NCI-H524 (cell line): ENCODE measurements around the gene COL11A2.
A peak's percentile ranks its signal among the peaks of the same experiment; 100 is the strongest.

Experiments
- DNase-seq, 2 experiments: peaks; one replicate each; lab custom pipeline; 2025; lab: John Stamatoyannopoulos, UW

COL11A2 gene

DNA sequence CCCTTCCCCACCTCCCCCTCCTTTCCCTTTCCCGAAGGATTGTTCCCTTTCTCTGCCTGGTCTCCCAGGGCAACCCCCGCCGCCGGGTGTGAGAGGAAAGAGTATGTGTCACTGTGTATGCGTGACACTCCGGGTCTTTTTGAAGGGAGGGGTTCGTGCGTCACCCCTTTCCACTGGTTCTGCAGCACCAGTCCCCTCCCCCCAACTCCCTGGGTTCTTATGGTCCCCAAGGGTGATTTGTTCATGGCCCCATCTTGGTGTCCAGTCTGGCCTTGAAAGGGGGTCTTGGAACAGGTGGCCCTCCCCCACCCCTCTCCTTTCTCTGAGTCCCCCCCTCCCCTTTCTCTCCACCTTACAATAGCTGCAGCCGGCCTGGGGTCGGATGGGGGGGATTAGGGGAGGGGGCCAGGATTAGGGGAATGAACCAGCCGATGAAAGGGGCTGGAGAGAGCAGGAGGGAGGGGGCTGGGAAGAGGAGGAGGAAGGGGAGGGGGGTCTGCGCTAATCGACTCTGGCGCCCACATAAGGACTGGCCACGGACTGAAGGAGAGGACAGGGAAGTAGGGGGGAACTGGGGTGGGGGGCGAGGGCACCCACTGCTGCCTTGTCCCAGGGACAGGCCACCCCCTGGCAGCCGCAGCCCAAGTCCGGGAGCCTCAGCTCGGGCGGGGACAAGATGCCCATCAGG, 14.7 kb upstream of the COL11A2 start:
- no peak for DNase-seq

DNA sequence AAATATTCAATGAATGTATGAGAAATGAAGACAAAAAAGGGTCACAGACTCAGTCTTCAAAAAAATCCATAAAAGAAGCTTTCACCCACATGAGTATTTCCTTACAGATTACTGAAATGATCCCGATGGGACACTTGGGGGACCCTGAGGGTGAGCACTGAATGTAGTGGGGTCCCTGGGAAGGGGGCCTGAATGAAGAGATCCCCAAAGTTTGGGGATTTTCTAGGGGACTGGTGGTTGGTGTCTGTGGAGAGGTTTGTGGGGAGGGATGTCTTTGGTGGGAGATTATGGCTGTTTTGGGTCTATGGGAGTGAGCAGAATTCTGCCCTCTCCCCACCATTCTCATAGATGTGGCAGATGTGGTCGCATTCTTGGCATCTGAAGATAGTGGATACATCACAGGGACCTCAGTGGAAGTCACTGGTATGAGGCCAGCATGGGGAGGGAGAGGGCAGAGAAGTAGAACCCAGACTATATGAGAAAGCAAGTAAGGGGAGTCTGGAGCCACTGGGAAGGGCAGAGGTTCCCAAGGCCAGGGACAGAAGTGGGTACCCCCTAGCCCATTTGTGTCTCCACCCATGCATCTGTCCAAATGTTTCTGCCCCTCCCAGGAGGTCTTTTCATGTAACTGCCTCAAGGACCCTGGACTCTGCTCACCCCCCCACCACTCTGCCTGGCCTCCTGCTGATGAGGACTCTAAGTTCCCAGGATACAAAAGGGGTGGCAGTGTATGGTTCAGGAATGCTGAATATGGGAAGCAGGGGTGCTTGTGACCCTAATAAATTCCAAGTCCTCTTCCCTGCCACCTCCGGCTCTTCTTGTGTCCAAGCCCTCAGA, 14.0 kb upstream of the COL11A2 start:
- no peak for DNase-seq

- peak; percentile 33 to 64 for DNase-seq
Observed at GRCh38 chr6:33205191-33206026, 13.1 kb upstream of the COL11A2 start.

DNA sequence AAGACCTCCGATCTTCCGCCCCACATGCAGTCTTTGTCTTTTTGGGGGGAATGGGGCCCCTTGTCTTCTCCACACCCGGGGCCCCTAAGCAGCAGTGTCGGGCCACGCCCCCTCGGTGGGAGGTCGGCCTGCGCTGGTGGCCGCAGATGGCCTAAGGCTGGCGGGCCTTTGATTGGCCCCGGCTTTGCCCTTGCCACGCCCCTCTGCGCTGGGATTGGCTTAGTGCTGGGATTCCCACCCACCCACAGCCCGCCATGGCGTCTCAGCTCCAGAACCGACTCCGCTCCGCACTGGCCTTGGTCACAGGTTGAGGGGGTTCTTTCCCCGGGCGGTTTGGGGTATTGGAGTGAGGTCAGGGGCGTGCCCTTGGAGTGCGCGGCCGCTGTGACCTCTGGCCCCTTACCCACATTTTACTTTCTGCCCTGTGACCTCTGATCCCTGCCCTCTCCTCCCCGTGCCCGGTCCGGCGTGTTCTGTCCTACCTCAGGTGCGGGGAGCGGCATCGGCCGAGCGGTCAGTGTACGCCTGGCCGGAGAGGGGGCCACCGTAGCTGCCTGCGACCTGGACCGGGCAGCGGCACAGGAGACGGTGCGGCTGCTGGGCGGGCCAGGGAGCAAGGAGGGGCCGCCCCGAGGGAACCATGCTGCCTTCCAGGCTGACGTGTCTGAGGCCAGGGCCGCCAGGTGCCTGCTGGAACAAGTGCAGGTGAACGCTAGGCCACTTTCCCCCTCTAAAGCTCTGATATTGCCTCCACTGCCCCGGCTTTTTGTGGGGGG, 12.3 kb upstream of the COL11A2 start, which contains the start of gene HSD17B8:
Gene HSD17B8, plus strand, starts transcription at position 241 of the 776 bp plus-strand sequence. Its CDS starts 14 bp downstream, at position 255.
- peak; percentile 79 to 92 for DNase-seq

DNA sequence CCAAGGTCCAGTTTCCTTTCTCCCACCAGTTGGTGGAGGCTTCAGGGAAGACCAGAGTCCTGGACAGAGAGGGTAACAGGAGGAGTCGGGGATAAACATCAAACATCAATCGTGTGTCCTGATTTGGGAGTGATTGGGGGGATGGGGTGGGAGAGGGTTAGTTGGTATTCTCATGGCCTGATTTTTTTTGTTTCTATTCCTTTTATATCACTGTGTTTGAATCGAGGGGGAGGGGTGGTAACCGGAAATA, 11.8 kb upstream of the COL11A2 start:
- no peak for DNase-seq

- no peak for DNase-seq
Observed at GRCh38 chr6:33203443-33204164, 11.3 kb upstream of the COL11A2 start.

- no peak for DNase-seq
Observed at GRCh38 chr6:33202799-33203198, 10.5 kb upstream of the COL11A2 start.

DNA sequence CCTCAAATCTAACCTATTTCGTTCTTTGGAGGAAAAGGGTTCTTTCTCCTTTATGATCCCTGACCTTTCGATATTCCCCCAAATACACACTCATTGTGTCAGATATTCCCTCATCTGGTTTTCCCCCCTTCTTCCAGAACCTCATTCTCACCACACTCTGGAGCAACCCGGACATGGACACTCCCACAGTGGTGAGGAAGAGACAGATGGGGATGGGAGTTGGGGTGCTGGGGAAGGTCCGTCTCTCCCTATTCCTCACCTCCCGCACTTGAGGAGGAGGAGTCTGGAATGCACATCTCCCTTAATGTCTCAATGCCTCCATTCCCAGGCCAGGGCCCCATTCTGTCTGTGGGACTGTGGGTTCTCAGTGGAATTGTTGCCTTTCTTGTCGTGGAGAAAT, 9.7 kb upstream of the COL11A2 start:
- DNase-seq = no peak

GRCh38 chr6:33201147-33201545, 8.9 kb upstream of the COL11A2 start:
- no peak for DNase-seq

- peak; percentile 99 for DNase-seq
Observed at GRCh38 chr6:33200219-33201146, 8.2 kb upstream of the COL11A2 start, which contains the start of the genes RXRB and SLC39A7. TSS of gene RXRB (minus strand) at chr6:33200665. CDS start at chr6:33200476, 189 bp downstream. TSS of gene SLC39A7 (plus strand) at chr6:33200867. CDS start at chr6:33201246, 379 bp downstream.

DNA sequence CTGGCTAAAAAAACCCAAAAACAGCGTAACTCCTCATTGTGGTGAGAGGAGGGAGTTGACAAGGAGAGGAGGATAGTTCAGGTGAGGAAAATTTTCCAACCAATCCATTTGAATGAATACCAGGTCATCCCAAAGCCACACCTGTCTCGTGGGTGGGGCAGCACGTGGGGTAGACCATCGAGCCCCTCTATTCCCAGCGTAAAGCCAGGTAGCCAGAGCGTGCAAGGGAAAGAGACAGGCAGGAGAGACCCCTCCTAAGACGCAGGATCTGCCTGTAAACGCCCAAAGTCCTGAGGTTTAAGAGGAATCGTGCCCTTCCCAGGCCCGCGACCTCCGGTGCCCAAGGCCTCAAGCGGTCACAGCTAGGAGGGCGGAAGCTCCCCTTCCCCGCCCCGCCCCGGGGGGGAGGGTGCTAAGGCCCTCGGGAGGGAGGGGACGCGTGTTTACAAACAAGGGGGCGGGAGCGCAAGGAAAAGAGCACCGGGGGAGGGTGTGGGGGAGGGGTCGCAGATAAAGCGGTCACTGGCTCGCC, 7.5 kb upstream of the COL11A2 start:
- peak; percentile 33 to 63 for DNase-seq

DNA sequence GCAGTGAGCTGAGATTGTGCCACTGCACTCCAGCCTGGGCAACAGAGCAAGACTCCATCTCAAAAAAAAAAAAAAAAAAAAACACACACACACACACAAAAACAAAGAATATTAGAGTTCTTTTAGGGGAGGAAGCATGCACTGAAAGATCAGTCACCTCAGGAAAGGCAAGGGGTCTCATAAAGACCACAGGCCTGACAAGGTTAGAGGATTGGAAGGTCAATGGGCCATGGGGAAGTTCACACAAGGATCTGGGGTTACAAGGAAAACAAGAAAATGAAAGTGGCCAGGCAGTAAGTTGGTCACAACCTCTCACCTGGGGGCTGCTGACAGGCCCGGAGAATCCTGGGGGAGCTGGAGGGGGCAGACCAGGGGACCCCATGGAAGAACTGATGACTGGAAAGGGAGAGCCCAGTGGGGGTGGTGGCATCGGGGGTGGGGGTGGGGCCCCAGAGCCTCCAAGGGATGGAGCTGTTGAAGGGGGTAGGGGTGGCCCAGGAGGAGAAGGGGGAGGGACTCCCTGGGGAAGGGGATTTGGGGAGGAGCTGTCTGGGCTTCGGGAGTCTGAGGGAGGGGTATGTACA, 6.7 kb upstream of the COL11A2 start:
- no peak for DNase-seq

DNA sequence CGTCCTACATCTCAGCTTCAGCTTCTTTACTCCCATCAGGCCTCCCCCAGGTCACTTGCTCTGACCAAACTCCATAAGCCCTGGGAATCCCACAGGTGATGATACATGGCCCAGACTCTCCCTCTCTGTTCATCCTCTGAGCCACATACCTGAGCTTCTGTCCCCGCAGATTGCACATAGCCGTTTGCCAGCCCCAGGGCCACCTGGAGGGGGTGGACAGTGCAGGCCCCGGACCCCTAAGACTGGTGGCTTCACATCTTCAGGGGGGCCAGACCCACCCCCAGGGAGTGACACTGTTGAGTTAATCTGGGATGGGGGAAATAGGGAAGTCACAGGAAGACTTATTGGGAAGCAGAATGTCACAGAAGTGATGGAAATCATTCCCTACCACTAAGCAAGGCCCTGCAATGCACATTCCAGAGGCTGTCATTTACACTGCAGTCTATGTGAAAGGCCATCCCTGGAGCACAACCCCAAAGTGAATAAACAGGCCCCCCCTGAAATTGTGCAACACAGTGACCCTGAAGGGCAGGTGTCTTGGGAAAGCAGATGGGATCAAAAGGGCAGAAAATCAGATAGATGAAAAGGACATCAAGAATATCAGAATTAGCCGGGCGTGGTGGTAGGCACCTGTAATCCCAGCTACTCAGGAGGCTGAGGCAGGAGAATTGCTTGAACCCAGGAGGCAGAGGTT, 6.0 kb upstream of the COL11A2 start:
- DNase-seq = no peak

DNA sequence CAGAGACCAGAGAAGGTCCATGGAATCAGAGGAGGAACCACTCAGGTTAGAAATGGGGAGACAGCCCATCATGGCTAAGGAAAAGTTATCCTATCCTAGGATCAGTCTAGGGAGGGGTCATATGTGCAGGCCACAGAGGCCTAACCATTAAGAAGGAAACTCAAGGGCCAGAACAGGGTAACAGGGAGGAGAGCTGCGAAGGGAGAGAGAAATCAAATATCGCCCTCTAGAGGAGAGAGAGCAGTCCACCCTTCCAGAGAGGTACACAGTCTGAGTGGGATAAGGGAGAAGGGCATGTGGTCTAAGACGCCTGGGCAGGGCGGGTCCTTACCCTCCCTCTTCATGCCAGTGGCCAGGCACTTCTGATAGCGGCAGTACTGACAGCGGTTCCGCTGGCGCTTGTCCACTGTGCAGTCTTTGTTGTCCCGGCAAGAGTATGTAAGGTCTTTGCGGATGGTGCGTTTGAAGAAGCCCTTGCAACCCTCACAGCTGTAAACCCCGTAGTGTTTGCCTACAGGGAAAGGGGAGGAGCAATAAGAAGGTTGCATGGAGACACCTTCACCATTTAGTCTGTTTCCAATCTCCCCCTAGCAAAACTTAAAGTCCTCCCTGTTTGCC, 5.3 kb upstream of the COL11A2 start:
- peak; percentile 45 to 55 for DNase-seq

DNA sequence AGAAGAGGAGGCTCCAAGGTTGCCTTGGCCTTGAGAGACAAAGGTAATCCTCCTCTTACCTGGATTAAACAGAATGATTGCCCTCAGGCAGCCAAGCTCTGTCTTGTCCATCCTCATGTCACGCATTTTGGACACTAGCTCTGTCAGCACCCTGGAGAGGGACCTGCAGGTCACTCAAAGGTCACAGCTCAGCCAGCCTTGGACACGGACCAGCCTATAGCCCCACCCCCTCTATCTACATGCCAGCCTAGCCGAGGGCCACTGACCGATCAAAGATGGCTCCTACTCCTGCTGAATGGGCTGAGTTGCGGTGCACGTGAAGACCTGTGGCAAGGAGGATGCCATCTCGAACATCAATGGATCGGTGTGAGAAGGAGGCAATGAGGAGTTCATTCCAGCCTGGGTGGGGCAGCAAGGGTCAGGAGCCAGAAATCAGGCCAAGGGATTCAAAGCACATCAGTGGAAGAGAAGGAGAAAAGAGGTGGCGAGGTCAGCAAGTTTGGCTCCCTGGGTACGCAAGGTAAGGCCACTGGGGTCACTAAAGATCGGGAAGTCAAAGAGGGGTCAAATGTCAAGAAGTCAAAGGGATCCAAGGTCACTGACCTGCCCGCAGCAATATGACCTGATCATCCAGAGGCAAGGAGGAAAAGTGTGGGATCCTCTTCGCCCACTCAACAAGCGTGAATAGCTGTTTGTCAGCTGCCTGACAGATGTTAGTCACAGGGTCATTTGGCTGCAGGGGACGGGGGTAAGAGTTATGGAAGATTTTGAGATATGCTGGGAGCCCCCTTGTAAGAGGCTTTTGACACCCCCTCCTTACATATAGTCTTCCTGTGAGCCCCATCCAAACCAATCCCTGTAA, 3.3 kb upstream of the COL11A2 start:
- DNase-seq = no peak

DNA sequence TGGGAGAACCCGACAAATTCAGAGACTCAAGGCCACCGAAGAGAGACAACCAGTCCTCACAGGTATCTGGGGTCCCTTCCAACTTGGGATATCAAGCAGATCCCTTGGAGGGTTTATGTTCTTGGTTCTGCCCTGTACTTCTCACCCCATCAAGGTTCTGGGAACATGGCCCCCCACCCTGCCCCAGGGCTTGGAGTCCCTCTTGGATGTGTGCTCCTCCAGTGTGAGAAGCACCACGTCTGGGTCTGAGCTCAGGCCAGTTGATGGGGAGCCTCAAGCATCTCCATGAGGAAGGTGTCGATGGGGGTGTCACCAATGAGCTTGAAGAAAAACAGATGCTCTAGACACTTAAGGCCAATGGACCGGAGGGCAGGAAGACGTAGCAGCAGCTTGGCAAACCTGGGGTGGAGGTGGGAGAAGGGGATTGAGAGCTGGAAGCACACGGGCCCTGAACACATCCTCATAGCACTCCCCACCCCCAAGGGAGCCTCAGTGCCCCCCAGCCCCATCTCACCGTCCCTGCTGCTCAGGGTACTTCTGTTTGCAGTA, 2.2 kb upstream of the COL11A2 start:
- DNase-seq = peak in 1 of 2 experiments; percentile 37

GRCh38 chr6:33193619-33194018, 1.4 kb upstream of the COL11A2 start:
- no peak for DNase-seq
